ENCODE measurements around the gene CNTNAP2. TPM values are rescaled to one million over a fixed set of nuclear protein-coding genes. Genes with fewer than 3 reads are reported as not detected.

CNTNAP2 gene
- total RNA-seq, 6 experiments from 2014 or later: 0.07 to 0.13 (median 0.12) TPM; not detected in 3

GRCh38 chr7:147193476-147193875, 1076.9 kb downstream of the CNTNAP2 start:
- Mint-ChIP-seq H3K27me3 (ENCODE audit: insufficient read depth) (no peaks in the 10 kb centered on the region), H3K4me1 (ENCODE audit: low read depth) (no peaks in the 10 kb centered on the region), H3K27ac (no peak overlapping the region), H3K9me3 (peaks cover 24% of the 10 kb centered on the region), H3K36me3 (ENCODE audit: low read depth) (no peaks in the 10 kb centered on the region), H3K4me3 (no peak overlapping the region)
- DNase-seq: no peak
- TF ChIP-seq CTCF (IDR thresholded peaks at IDR 0.05): no peak

GRCh38 chr7:147196481-147196880, 1079.9 kb downstream of the CNTNAP2 start:
- no peak for DNase-seq
- Mint-ChIP-seq H3K27me3 (ENCODE audit: insufficient read depth) (no peaks in the 10 kb centered on the region), H3K4me1 (ENCODE audit: low read depth) (no peaks in the 10 kb centered on the region), H3K36me3 (ENCODE audit: low read depth) (no peaks in the 10 kb centered on the region), H3K27ac (no peak overlapping the region), H3K4me3 (no peak overlapping the region; the same call in 1 of the 2 replicates), H3K9me3 (peaks cover 23% of the 10 kb centered on the region)
- no peak for TF ChIP-seq CTCF (IDR thresholded peaks at IDR 0.05)

GRCh38 chr7:147197006-147197405, 1080.4 kb downstream of the CNTNAP2 start:
- Mint-ChIP-seq H3K36me3 (ENCODE audit: low read depth) (no peaks in the 10 kb centered on the region), H3K4me1 (ENCODE audit: low read depth) (no peaks in the 10 kb centered on the region), H3K27me3 (ENCODE audit: insufficient read depth) (no peaks in the 10 kb centered on the region), H3K27ac (no peak overlapping the region), H3K9me3 (peaks cover 25% of the 10 kb centered on the region), H3K4me3 (peak overlapping the region; percentile 84; the same call in 1 of the 2 replicates)
- no peak for DNase-seq
- TF ChIP-seq CTCF (IDR thresholded peaks at IDR 0.05): no peak

- no peak for TF ChIP-seq CTCF (IDR thresholded peaks at IDR 0.05)
- no peak overlapping the region; the same call in 1 of the 2 replicates for H3K4me3 Mint-ChIP-seq
- no peaks in the 10 kb centered on the region for H3K4me1 Mint-ChIP-seq (ENCODE audit: low read depth)
- no peaks in the 10 kb centered on the region for H3K36me3 Mint-ChIP-seq (ENCODE audit: low read depth)
- no peaks in the 10 kb centered on the region for H3K27me3 Mint-ChIP-seq (ENCODE audit: insufficient read depth)
- no peak overlapping the region for H3K27ac Mint-ChIP-seq
- DNase-seq: no peak
- H3K9me3 Mint-ChIP-seq: peaks cover 21% of the 10 kb centered on the region
Observed at GRCh38 chr7:147199868-147200267, 1083.3 kb downstream of the CNTNAP2 start.

- Mint-ChIP-seq H3K27me3 (ENCODE audit: insufficient read depth) (no peaks in the 10 kb centered on the region), H3K4me1 (ENCODE audit: low read depth) (no peaks in the 10 kb centered on the region), H3K27ac (no peak overlapping the region), H3K9me3 (peaks cover 28% of the 10 kb centered on the region), H3K36me3 (ENCODE audit: low read depth) (no peaks in the 10 kb centered on the region), H3K4me3 (no peak overlapping the region)
- TF ChIP-seq CTCF (IDR thresholded peaks at IDR 0.05): no peak
- DNase-seq: no peak
Observed at GRCh38 chr7:147207988-147208387, 1091.4 kb downstream of the CNTNAP2 start.

GRCh38 chr7:147231275-147231674, 1114.7 kb downstream of the CNTNAP2 start:
- Mint-ChIP-seq H3K36me3 (ENCODE audit: low read depth) (no peaks in the 10 kb centered on the region), H3K27ac (no peak overlapping the region), H3K9me3 (peaks cover 35% of the 10 kb centered on the region), H3K4me1 (ENCODE audit: low read depth) (no peaks in the 10 kb centered on the region), H3K4me3 (no peak overlapping the region), H3K27me3 (ENCODE audit: insufficient read depth) (no peaks in the 10 kb centered on the region)
- no peak for DNase-seq
- TF ChIP-seq CTCF (IDR thresholded peaks at IDR 0.05): no peak

Measured in HFFc6 (cell line).